GM23248 (cell line): ENCODE measurements around the gene SHISAL2A. TPM values are rescaled to one million over a fixed set of nuclear protein-coding genes. Genes with fewer than 3 reads are reported as not detected.
A peak's percentile ranks its signal among the peaks of the same experiment; 100 is the strongest.
"Not testable (repeated sequence)": the region's sequence is repeated elsewhere in the genome, so short reads cannot be mapped to it uniquely, and the experiment has no call there.

ENCODE experiments used
- DNase-seq: peaks from one replicate; pipeline ENCODE4 v3.0.0-alpha.2; 2015
- H2AFZ ChIP-seq: fragments of 200-600 bp; sonication (generic); 2 replicates; pipeline ENCODE4 v1.6.1; 2016; ENCODE audit warnings: antibody characterized with exemption
- H3F3A ChIP-seq: fragments of 200-600 bp; sonication (generic); 2 replicates; pipeline ENCODE4 v1.6.1; 2016; ENCODE audit warnings: mild to moderate bottlenecking, antibody characterized with exemption, mixed run types; ENCODE audit not compliant: insufficient read depth
- H3K27ac ChIP-seq: fragments of 200-600 bp; sonication (generic); 2 replicates; pipeline ENCODE4 v1.5.1; 2016; ENCODE audit warnings: mild to moderate bottlenecking
- H3K27me3 ChIP-seq: fragments of 200-600 bp; sonication (generic); replicated peaks from 2 replicates; pipeline ENCODE4 v1.6.1; 2016; ENCODE audit warnings: mild to moderate bottlenecking; ENCODE audit not compliant: insufficient read depth
- H3K36me3 ChIP-seq: fragments of 200-600 bp; sonication (generic); 2 replicates; pipeline ENCODE4 v1.6.1; 2016; ENCODE audit warnings: low read depth, mild to moderate bottlenecking
- H3K4me1 ChIP-seq: fragments of 200-600 bp; sonication (generic); 2 replicates; pipeline ENCODE4 v1.6.1; 2016; ENCODE audit warnings: mild to moderate bottlenecking; ENCODE audit not compliant: insufficient read depth
- H3K4me2 ChIP-seq: fragments of 200-600 bp; sonication (generic); one replicate; pipeline ENCODE4 v1.6.1; 2016; ENCODE audit warnings: mild to moderate bottlenecking; ENCODE audit not compliant: unreplicated experiment
- H3K4me3 ChIP-seq: fragments of 200-600 bp; sonication (generic); 2 replicates; pipeline ENCODE4 v1.5.1; 2016; ENCODE audit warnings: mild to moderate bottlenecking
- H3K79me2 ChIP-seq: fragments of 200-600 bp; sonication (generic); 2 replicates; pipeline ENCODE4 v1.6.1; 2016; ENCODE audit warnings: mild to moderate bottlenecking; ENCODE audit not compliant: insufficient read depth
- H3K9ac ChIP-seq: fragments of 200-600 bp; sonication (generic); 2 replicates; pipeline ENCODE4 v1.6.1; 2016; ENCODE audit warnings: mild to moderate bottlenecking
- H3K9me2 ChIP-seq: fragments of 200-600 bp; sonication (generic); 2 replicates; pipeline ENCODE4 v1.6.1; 2016; ENCODE audit warnings: mixed run types, mild to moderate bottlenecking, moderate library complexity; ENCODE audit not compliant: insufficient read depth
- H3K9me3 ChIP-seq: fragments of 200-600 bp; sonication (generic); one replicate; pipeline ENCODE4 v1.6.1; 2017; ENCODE audit warnings: low read depth
- H4K20me1 ChIP-seq: fragments of 200-600 bp; sonication (generic); 2 replicates; pipeline ENCODE4 v1.6.0; 2016; ENCODE audit not compliant: insufficient read depth
- EZH2 ChIP-seq: fragments of 200-600 bp; sonication (generic); IDR thresholded peaks from 2 replicates; pipeline ENCODE4 v1.6.1; 2018; ENCODE audit warnings: antibody characterized with exemption, mild to moderate bottlenecking; ENCODE audit not compliant: insufficient read depth, poor library complexity, severe bottlenecking
- EZH2phosphoT487 ChIP-seq: fragments of 200-600 bp; sonication (generic); IDR thresholded peaks from 2 replicates; pipeline ENCODE4 v1.6.1; 2018; ENCODE audit warnings: antibody characterized with exemption, moderate library complexity, mild to moderate bottlenecking, low read depth; ENCODE audit not compliant: insufficient read depth
- WGBS, 2 experiments: methylation state at CpG; one replicate each; pipeline ENCODE4 v1.1.6; 2015 to 2017; ENCODE audit warnings: low lambda C conversion rate in 2 of 2, low coverage in 1 of 2; ENCODE audit errors: missing lambda C conversion rate in 2 of 2; 5-methylcytosine and 5-hydroxymethylcytosine counted together
- in situ Hi-C: fragments of 300-500 bp; cut with MboI; formaldehyde crosslinking; loops from 2 replicates; pipeline ENCODE4 v1.15.0; 2020
- polyA plus RNA-seq: library from polyadenylated mRNA; unstranded; fragments of >200 nt; fragmentation: Nextera tagmentation; extraction: Ambion mirVana; gene quantifications from 2 replicates; pipeline ENCODE4 v1.2.1, GENCODE V29; 2016
- total RNA-seq: library from RNA; depleted of rRNA; stranded (reverse); fragments of >200 nt; shearing (Covaris generic); gene quantifications from 2 replicates; pipeline ENCODE4 v1.2.3, GENCODE V29; 2014

SHISAL2A gene
- total and polyA plus RNA-seq, 2 experiments from 2014 or later: not detected

DNA sequence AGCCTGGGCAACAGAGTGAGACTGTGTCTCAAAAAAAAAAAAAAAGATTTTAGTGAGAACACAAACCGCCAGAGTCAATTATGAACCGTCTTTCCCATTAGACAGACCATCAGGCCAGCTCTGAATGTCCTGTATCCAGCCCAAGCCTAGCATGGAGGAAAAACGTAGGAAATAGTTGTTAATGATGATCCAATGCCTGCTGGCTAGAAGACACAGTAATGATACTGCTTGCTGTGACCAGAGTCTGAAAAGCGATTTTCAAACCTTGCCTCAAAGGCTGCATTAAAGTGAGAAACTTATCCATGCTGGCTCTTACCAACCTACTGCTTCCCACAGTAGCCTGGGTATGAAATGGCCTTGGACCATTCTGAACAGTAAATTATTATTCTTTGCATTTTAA is 48.2 kb downstream of the SHISAL2A start:
- Histone ChIP-seq H3K9me2 (no peaks in the 10 kb centered on the region), H3K36me3 (no peaks in the 10 kb centered on the region), H3K27me3 (no peaks in the 10 kb centered on the region), H3K4me2 (no peak overlapping the region), H4K20me1 (no peaks in the 10 kb centered on the region), H2AFZ (no peak overlapping the region), H3K9me3 (no peaks in the 10 kb centered on the region), H3K79me2 (no peaks in the 10 kb centered on the region), H3K9ac (no peak overlapping the region), H3K4me3 (no peak overlapping the region), H3F3A (no peaks in the 10 kb centered on the region), H3K27ac (no peak overlapping the region), H3K4me1 (no peaks in the 10 kb centered on the region)
- TF ChIP-seq EZH2 (no peak), EZH2phosphoT487 (no peak)
- in situ Hi-C loops: loop anchor here (25.0 kb wide), 1 partner anchor 544 kb away; the partner anchor contains the start of gene ZFYVE9
- no peak for DNase-seq
- 81 to 84% methylated on average over 4 of the region's 4 CpGs for WGBS, 2 experiments

DNA sequence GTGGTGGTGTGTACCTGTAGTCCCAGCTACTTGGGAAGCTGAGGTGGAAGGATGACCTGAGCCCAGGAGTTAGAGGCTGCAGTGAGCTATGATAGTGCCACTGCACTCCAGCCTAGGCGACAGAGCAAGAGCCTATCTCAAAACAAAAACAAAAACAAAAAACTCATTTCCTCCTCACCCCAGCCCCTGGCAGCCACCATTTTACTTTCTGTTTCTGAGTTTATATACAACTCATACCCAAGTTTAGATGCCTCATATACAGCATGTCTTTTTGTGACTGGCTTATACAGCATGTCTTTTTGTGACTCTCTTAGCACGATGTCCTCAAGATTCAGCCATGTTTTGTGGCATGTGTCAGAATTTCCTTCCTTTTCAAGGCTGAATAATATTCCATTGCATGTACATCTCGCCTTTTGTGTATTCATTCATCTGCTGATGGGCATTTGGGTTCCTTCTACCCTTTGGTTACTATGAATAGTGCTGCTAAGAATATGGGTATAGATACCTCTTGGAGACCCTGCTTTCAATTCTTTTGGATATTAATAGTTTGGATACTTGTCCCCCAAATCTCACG is 50.5 kb downstream of the SHISAL2A start:
- no peak overlapping the region for H3K4me2 ChIP-seq
- H3F3A ChIP-seq: peaks cover 5% of the 10 kb centered on the region; the same call in 1 of the 2 replicates
- DNase-seq: no peak
- H3K27me3 ChIP-seq: no peaks in the 10 kb centered on the region
- H2AFZ ChIP-seq: no peak overlapping the region
- H4K20me1 ChIP-seq: no peaks in the 10 kb centered on the region
- H3K4me3 ChIP-seq: no peak overlapping the region
- no peak overlapping the region for H3K9ac ChIP-seq
- no peaks in the 10 kb centered on the region for H3K9me3 ChIP-seq
- in situ Hi-C loops: loop anchor here (25.0 kb wide), 1 partner anchor 546 kb away; the partner anchor contains the start of gene ZFYVE9
- WGBS, 2 experiments: 97 to 100% methylated on average over 4 of the region's 4 CpGs
- TF ChIP-seq EZH2phosphoT487: no peak
- TF ChIP-seq EZH2: no peak
- H3K9me2 ChIP-seq: no peaks in the 10 kb centered on the region
- H3K36me3 ChIP-seq: peaks cover 6% of the 10 kb centered on the region; the same call in 1 of the 2 replicates
- H3K27ac ChIP-seq: no peak overlapping the region
- H3K4me1 ChIP-seq: no peaks in the 10 kb centered on the region
- H3K79me2 ChIP-seq: no peaks in the 10 kb centered on the region

DNA sequence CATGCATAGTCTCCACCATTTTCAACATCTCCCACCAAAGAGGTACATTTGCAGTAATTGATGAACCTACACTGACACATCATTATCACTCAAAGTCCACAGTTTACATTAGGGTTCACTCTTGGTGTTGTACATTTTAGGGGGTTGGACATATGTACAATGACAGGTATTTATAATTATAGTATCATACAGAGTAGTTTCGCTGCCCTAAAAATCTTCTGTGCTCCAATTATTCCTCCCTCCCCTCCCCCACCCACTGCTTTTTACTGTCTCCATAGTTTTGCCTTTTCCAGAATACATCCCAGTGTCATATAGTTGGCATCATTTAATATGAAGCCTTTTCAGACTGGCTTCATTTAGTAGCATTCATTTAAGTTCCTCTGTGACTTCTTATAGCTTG is 51.6 kb downstream of the SHISAL2A start:
- no peak for DNase-seq
- Histone ChIP-seq H3K36me3 (peaks cover 6% of the 10 kb centered on the region; the same call in 1 of the 2 replicates), H3K27ac (no peak overlapping the region), H3F3A (peaks cover 5% of the 10 kb centered on the region; the same call in 1 of the 2 replicates), H3K4me2 (no peak overlapping the region), H3K4me1 (no peaks in the 10 kb centered on the region), H3K9ac (no peak overlapping the region), H3K79me2 (no peaks in the 10 kb centered on the region), H2AFZ (no peak overlapping the region), H3K9me2 (no peaks in the 10 kb centered on the region), H3K4me3 (no peak overlapping the region), H3K9me3 (no peaks in the 10 kb centered on the region), H3K27me3 (no peaks in the 10 kb centered on the region), H4K20me1 (no peaks in the 10 kb centered on the region)
- 62 to 67% methylated on average over 1 of the region's 1 CpG for WGBS, 2 experiments
- TF ChIP-seq EZH2 (no peak), EZH2phosphoT487 (no peak)
- in situ Hi-C loops: loop anchor here (25.0 kb wide), 1 partner anchor 547 kb away; the partner anchor contains the start of gene ZFYVE9

DNA sequence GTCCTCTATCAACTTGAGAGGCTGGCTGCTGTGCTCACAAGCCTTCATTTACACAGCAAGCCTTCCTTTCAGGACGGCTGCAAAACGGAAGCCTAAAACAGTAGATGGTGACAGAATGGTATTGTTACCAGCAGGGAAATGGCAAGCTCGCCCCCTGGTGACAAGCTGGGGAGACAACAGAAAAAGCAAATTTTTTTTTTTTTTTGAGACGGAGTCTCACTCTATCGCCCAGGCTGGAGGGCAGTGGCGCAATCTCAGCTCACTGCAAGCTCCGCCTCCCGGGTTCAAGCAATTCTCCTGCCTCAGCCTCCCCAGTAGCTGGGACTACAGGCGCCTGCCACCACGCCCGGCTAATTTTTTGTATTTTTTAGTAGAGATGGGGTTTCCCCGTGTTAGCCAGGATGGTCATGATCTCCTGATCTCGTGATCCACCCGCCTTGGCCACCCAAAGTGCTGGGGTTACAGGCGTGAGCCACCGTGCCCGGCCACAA is 53.3 kb downstream of the SHISAL2A start:
- H3K4me1 ChIP-seq, H3K4me3 ChIP-seq, H3K9ac ChIP-seq, H3K27me3 ChIP-seq, H3K9me3 ChIP-seq, H4K20me1 ChIP-seq, H3K27ac ChIP-seq, H3K36me3 ChIP-seq, H3K9me2 ChIP-seq, H3F3A ChIP-seq, H2AFZ ChIP-seq, H3K79me2 ChIP-seq: not testable (repeated sequence)
- in situ Hi-C loops: loop anchor here (25.0 kb wide), 1 partner anchor 549 kb away; the partner anchor contains the start of gene ZFYVE9
- H3K4me2 ChIP-seq: peak overlapping the region; percentile 17
- peak; percentile 79 for DNase-seq
- 67 to 73% methylated on average over 17 of the region's 17 CpGs for WGBS, 2 experiments
